Measurements from ENCODE around the gene RPL22L1.

DNA sequence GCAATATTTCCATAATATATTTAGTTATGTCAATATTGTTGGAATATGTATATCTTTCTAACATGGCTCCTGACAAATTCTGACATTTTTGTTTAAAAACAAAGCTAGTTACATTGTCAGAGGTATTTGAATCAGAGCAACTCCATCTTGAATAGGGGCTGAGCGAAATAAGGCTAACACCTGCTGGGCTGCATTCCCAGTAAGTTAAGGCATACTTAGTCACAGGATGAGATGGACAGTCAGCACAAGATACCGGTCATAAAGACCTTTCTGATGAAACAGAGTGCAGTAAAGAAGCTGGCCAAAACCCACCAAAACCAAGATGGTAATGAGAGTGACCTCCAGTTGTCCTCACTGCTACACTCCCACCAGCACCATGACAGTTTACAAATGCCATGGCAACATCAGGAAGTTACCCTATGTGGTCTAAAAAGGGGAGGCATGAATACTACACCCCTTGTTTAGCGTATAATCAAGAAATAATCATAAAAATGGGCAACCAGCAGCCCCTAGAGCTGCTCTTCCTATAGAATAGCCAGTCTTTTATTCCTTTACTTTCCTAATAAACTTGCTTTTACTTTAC lies 30.4 kb downstream of the RPL22L1 start:
- TF ChIP-seq, protein P1, sequence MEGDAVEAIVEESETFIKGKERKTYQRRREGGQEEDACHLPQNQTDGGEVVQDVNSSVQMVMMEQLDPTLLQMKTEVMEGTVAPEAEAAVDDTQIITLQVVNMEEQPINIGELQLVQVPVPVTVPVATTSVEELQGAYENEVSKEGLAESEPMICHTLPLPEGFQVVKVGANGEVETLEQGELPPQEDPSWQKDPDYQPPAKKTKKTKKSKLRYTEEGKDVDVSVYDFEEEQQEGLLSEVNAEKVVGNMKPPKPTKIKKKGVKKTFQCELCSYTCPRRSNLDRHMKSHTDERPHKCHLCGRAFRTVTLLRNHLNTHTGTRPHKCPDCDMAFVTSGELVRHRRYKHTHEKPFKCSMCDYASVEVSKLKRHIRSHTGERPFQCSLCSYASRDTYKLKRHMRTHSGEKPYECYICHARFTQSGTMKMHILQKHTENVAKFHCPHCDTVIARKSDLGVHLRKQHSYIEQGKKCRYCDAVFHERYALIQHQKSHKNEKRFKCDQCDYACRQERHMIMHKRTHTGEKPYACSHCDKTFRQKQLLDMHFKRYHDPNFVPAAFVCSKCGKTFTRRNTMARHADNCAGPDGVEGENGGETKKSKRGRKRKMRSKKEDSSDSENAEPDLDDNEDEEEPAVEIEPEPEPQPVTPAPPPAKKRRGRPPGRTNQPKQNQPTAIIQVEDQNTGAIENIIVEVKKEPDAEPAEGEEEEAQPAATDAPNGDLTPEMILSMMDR (IDR thresholded peaks at IDR 0.05) = no peak
- no peak for TF ChIP-seq EZH2 (IDR thresholded peaks at IDR 0.05; ENCODE audit: borderline replicate concordance, insufficient read depth, low read depth, low read length, poor library complexity, severe bottlenecking)
